CD4-positive, alpha-beta T cell treated with Interleukin-4 for 4 hours (primary cell): ENCODE results near the gene RNF141.

Experiments used
- DNase-seq: peaks from one replicate; pipeline ENCODE4 v3.0.0-alpha.2; 2020

RNF141 gene

DNA sequence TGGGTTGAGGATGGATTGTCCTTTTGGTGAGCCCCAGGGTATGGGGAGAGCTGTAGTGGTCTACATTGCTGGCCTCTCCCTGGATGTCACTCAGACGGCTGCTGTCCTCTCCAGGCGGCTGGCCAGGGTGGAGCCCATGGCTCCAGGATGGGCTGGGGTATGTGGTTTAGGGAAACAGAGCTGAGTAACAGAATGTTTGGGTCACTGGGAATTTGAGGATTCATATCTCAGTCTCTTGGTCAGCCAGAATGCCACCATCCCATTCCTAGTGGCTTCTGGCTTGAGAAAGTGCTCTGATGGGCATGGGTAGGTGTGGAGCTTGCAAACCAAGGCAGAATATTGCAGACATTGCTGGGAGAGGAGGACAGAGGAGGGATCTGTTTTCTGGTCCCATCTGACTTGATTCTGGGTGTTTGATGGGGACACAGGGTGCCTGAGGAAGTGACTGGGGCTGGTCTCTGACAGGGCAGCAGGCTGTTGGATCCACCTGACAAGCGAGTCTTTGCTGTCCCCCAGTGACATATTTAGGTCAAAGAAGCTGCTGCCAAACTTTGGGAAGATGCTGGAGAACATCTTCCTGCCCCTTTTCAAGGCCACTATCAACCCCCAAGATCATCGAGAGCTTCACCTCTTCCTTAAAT is 44.6 kb downstream of the RNF141 start:
- DNase-seq = no peak

DNA sequence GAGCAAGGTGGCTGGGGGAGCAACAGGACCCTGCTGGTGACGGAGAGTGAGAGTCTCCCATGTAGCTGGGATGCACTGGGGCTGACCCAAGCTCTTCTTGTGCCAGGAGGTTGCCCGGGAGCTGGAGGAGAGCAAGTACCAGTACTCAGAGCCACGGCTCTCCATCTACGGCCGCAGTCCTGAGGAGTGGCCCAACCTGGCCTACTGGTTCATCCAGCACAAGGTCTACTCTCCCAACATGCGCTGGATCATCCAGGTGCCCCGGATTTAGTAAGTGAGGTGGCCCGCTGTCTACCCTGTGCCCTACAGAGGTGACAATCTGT is 45.6 kb downstream of the RNF141 start:
- no peak for DNase-seq

DNA sequence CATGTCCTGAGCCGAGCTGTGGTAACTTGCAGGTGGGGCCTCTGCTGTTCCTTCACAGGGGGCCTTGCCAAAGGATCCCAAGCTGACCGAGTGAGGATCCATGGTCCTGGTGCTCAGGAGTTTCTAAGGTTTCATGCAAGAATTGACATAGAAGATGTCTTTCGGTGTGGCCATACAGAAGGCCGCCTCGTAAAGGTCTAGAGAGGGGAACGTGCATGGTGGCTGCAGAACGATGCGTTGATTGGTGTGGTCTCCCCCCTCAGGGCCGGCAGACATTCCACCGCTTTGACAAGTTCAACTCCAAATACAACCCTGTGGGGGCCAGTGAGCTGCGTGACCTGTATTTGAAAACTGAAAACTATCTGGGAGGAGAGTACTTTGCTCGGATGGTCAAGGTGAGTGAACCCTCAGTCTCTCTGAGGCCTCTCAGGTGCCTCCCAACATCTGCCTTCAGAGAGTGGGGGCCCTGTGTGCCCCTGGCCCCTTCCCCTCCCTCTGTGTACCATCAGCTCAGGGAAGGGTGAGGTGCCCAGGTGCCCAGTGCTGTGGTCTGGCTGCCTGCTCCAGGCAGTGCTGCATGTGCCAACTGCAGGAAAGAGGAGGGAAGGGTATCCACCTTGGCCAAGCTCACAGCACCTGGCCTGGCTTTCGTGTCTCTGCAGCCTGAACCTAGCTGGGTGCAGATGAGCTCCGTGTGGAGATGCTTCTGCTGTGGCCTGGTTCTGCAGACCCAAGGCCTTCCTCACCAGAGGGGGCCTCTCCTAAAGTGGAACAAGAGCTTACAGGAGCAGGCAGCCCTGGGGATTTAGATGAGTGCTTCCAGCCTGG is 46.1 kb downstream of the RNF141 start:
- DNase-seq = no peak

DNA sequence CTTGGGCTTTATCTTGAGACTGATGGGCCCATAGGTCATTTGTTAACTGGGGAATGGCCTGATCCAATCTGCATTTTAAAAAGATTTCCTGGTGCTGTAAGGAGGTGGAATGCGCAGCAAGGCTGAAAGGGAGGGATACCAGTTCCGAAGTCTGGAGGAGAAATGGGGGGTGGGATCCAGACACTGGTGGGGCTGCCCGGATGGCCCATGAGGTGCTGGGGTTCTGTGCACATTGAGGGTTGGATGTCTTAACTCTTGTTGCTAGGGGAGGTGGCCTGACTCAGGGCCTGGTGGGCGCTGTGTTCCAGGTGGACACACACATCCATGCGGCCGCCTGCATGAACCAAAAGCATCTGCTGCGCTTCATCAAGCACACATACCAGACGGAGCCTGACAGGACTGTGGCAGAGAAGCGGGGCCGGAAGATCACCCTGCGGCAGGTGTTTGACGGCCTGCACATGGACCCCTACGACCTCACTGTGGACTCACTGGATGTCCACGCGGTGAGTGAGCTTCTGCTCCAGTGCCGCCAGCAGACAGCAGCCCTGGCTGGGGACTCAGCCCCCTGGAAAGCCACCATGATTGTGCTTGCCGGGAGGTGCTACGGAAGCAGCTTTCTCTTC is 47.8 kb downstream of the RNF141 start:
- DNase-seq = no peak

DNA sequence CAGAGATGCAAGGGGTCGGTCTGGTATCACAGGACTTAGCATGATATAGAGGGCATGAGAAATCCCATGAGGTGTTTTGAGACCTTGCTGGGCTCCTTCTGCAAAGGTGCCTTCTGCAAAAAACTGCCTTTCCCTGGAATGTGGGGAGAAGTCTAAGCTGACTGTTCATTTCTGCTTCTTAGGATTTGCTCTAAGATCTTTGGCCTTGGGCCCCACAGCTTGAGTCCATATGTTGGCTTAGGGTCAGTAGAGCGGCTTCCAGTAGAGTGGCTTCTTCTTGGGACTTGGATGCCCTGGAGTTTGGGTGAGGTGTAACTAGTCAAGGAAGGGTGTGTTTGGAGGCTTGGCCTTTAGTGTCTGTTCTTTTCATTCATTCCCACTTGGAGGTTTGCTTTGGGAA is 48.9 kb downstream of the RNF141 start:
- DNase-seq = no peak

DNA sequence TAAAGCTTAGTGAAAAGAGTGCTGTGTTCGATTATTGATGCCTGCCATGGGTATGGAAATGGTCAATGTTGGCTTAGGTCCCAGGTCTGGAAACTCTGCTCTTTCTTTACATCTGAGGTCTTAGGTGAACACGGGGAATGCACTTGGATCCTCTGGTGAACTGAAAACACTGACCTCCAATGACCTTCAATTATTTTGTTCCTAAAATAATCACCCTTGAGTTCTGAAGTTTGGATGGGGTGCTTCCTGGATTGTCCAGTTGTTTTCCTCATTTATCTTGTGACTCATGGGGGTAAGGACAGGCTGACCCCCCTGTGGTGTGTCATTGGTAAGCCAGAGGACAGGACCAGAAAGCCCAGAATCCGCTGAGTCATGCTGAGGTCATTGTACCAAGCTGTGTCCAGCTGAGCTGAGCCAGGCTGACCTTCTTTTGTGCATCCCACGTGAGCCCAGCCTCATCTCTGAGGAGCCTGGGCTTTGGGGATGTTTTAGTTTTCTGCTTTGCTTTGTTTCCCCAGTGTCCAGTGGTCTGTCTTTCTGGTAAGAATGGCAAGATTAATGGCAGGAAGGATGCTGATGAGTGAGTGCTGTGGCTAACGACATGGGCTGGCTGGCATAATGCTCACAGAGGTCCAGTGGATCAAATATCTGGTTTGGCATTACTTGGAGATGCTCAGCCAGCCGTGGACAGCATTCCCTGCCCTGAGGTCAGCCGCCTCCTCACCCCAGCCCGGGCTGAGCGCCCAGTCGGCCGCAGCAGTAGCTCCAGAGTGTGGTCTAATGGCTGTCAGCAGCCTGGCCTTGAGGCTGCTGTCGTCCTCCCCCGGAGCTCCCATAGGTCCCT is 50.4 kb downstream of the RNF141 start:
- no peak for DNase-seq

DNA sequence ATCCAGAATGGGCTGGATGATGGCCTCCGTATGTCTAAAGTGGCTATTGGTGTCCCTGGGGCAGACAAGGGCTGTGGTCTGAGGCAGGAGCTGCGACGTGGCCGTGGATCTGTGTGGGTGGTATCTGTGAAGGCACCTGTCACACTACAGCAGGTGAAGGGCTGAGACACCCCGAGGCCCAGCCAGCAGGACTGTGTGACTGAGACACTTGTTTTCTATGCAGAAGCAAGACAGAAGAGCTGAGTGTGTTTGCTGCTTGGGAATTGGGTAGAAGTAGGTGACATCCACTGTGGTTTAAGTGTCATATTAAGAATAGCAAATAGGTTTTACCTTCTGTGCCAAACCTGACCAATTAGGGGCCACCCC is 51.0 kb downstream of the RNF141 start:
- no peak for DNase-seq

DNA sequence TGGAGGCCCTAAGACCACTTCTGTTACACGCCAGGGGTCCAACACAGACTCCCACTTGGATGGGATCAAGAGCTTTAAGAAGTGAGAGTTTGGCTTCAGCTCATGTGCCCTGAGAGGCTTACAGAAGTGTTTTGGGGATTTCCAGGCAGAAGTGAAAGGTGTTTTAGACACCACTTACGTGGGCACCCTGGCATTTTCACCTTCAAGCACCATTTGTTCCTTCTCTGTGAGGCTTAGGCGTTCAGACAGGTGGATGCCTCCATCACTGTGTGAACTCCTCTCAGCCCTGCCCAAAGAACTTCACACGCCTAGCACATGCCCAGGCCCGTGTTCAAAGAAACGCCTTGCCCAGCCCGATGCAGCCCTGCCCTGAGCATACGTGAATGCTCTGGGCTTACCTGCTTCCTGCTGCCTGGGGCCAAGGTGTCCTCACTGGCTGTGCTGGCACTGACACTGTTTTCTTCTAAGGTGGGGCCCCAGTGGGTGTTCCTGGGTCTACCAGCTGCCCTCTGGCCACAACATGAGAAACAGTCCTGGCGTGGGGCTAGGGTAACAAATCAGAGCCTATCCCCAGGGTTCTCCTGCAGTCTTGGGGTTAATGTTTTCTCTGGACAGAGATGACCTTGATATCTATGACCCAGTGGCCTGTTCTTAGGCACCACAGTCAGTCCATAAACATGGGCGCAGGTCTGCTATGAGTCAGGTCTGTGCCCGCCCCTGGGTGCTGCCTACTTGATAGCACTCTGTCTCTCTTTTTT is 51.9 kb downstream of the RNF141 start:
- DNase-seq = no peak

DNA sequence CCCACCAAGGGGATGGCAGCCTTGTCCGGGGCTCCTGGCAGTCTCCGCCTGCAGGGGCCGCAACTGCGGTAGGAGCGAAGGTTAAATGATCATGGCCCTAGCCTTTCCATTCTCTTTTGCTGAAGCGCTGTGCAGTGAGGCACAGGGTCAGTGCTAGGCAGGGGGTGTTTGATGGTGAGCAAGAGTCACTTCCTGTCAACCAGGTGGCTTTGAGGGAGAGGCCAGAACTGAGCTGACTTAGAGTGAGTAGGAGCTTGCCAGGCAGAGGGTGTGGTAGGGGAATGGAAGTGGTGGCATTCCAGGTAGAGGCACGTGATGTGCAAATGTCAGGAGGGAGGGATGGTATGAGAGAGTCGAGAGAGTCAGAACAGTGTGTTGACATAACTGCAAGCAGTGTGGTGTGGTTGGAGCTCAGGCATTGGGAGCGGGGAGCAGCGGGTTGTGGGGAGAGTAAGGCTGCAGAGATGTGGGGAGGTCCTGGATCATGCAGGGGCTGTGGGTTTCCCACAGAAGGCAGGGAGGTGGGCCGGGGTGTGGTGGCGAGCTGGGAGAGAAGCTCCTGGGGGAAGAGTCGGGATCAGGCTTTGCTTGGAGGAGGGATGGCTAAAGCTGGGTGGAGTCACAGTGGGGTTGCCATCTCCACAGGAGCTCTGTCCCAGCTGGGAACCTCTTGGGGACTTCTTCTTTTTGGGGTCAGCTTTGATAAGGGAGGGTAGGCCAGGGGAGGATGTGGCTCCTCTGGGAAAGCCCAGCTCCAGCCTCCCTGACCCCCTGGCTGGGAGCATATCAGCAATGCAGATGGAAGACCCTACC is 52.7 kb downstream of the RNF141 start:
- no peak for DNase-seq

DNA sequence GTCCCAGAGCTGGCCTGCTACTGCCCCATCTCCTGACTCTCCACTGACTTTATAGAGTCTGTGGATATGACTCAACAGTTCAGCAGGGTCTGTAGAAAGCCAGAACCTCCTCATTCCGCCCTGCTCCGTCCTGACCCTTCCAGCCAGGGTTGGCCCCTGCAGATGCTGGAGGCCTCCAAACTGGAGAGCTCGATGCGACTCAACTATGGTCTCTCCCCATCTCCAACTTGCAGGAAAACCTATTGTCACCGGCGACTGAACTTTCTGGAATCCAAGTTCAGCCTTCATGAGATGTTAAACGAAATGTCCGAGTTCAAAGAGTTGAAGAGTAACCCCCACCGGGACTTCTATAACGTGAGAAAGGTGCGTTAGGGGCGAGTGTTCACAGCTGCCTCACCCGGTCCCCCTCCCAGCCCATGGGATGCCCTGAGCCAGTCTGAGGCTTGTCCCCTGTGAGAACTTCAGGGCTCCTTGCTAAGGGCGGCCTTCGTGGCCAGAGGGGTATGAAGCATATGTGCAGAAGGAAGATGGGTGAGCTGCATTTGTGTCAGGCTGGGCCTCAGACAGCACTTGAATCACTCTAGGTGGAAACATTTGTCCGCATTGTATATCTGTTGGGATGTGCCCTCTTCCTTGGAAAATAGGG is 53.9 kb downstream of the RNF141 start:
- no peak for DNase-seq

DNA sequence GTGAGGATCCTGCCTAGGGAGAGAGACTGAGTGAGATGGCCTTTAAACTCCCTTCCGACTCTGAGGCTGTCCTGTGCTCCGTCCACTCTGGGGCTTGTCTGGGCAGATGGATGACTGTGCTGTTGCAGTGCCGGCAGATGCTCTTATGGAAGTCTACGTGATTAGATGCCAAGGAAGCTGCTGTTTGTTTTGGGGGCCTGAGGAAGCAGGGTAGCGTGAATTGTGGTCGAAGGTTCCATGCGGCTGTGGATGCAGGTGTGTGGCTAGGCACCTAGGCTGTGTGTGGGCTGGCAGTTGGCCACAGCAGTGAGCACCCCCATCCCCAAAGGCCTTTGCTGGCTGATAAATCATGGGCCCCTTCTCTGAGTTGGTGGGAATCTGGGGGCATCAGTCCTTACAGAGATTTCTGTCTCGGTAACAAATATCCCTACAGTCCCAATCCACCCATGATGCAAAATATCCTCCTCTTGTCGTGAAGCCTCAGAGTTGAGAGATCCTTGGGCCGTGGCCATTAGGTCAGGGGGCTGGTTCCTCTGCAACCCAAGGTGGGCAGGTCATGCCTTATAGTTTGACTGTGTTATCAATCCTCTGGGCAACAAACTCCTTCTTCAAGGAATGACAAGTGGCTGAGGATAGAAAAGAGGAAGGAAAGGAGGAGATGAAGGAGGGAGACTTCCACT is 54.7 kb downstream of the RNF141 start:
- no peak for DNase-seq

DNA sequence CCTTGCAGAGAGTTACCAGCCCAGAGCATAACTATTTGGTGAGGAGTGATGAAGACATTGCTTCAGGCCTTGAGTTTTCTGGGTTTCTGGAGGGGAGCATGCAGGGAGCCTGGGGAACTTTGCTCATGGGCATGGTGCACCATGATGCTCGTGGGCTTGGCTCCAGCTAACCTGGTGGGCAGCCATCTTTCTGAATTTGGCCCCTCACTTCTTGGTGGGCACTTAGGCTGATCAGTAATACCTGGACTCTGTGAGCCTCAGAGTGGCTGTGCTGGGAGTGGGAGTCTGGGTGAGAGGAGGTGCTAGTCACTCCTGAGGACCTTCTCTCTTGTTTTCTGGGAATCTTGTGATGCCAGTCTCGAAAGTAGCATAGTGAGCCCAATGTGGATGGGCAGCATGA is 55.3 kb downstream of the RNF141 start:
- no peak for DNase-seq

DNA sequence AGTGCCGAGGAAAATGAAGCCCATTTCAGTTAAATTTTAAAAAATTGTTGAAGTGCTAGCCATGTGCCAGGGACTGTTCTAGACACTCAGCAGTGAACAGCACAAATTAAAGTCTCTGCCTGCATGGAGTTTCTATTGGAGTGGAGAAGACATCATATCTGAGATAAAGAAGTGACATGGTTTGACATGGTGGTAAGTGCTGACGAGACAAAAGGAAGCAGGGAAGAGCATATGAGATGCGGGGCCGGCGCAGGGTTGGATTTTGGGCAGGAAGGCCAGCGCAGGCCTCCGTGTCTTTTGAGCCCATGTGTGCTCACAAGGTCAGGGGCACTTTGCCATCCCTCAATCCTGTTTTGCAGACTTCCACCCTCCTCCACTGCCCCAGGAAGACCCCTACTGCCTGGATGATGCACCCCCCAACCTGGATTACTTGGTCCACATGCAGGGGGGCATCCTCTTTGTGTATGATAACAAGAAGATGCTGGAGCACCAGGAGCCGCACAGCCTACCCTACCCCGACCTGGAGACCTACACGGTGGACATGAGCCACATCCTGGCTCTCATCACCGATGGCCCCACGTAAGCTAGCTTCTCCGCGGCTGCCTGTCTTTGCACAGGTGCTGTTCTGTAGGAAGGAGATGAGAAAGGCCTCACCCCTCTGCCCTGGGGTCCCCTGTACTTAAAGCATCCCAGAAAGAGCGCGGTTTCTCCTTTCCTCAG is 56.4 kb downstream of the RNF141 start:
- no peak for DNase-seq

DNA sequence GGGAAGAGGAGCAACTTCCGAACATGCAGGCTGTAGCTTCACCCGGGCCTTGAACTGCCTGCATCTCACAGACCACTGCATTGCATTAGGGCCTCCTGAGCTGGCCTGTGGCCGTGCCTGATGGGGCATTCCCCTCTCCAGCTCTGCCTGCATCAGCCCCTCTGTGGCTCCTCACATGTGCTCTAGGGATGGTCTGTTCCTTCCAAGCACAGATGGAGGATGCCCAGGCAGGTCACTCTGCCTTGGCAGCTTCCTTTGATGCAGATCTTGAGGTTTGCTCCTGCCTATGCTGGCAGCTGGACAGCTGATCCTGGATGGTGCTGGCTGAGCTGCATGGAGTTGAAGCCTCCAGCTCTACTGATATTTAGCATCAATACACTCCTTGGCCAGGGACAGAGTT is 57.4 kb downstream of the RNF141 start:
- no peak for DNase-seq

DNA sequence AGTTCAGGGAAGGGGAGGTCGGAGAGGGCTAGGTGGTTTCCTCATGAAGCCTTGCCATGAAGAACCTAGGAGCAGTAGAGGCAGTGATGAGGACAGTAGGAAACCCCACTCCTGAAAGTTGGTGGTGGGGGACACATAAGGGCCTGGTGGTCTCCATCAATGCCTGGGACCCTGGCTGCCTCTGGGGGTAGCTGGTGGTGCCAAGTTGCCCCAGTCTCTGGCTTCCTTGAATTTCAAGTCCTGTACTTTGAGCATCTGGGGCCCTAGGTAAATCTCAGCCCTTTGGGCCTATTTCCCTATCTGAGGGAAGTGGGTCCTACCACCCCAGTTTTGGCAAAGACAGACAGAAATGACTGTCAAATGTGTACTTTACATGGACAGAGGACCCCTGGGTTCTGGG is 57.8 kb downstream of the RNF141 start:
- no peak for DNase-seq

DNA sequence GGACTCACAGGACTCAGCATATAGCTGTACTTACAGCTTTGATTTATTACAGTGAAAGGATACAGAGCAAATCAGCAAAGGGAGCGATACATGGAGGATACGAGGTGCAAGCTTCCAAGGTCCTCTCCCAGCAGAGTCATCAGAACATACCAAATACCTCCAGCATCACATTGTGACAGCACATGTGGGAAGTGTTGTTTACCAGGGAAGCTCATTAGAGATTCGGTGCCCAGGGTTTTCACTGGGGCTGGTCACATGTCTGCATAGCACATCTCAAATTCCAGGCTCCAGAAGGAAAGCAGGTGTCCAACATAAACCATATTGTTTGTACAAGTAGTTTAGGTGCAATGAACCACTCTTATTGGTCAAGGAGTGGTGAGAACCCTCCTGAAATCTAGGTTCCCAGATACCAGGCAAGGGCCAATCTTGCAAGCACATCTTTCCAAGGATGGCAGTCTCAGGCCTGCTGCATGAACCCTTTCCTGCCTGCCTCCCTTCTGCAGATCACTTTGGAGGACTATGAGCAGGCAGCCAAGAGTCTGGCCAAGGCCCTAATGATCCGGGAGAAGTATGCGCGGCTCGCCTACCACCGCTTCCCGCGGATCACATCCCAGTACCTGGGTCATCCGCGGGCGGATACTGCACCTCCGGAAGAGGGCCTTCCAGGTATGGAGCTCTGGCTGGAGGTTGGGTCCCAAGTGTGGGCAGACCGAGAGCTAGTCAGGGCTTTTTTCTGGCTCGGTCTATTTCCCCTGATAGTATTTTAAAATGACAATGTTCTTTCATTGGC is 59.2 kb downstream of the RNF141 start:
- DNase-seq = no peak

DNA sequence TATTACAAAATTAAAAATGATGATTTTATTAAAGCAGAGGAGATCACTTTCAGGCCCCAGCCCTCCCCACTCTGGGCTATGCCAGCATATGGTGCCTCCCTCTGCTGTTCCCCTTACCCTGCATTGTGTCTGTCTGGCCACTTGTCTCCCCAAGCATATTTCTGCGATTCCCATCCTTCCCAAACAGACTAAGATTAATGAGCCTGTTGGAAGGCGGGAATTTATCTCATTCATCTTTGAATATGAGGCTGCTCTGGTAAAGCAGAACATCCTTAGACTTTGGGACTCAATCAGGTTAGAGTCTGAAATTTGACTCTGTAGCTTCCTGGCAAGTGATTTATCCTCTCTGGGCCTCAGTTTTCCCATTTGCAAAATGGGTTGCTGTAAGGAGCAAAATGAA is 60.2 kb downstream of the RNF141 start:
- no peak for DNase-seq

DNA sequence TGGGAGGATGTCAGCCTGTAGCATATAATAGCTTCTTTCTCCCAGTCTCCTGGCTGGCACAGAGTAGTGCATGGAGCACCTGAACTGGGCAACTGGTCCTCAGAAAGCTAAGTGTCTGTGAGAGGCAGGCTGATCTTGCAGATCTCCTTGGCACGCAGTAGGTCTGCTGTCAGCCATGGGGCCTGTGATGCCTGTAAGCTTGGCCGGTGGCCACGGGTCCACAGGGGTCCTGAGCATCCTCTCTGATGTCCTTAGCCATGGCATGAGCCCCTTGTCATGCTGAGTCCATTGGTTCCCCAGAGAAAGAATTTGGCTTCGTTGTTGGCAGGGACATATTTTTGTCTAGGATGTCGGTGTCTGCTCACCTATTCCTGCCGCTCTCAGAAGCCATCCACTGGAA is 61.0 kb downstream of the RNF141 start:
- no peak for DNase-seq
